HFF-Myc (cell line): Measurements from ENCODE around the gene UBE2D3.

ENCODE experiments used
- DNase-seq: peaks from one replicate; pipeline ENCODE4 v3.0.0-alpha.2; 2011; ENCODE audit warnings: low read depth; ENCODE audit errors: extremely low read depth
- H3K4me3 ChIP-seq: replicated peaks from 2 replicates; pipeline ENCODE4 v1.5.1; 2011; ENCODE audit warnings: low read depth, mild to moderate bottlenecking, control low read depth, low read length
- TF ChIP-seq, protein P1 (sequence below): IDR thresholded peaks from 2 replicates; pipeline ENCODE4 v1.5.1; 2012; ENCODE audit warnings: mild to moderate bottlenecking, low read depth, low read length, control low read depth; ENCODE audit errors: missing control alignments

Gene UBE2D3

DNA sequence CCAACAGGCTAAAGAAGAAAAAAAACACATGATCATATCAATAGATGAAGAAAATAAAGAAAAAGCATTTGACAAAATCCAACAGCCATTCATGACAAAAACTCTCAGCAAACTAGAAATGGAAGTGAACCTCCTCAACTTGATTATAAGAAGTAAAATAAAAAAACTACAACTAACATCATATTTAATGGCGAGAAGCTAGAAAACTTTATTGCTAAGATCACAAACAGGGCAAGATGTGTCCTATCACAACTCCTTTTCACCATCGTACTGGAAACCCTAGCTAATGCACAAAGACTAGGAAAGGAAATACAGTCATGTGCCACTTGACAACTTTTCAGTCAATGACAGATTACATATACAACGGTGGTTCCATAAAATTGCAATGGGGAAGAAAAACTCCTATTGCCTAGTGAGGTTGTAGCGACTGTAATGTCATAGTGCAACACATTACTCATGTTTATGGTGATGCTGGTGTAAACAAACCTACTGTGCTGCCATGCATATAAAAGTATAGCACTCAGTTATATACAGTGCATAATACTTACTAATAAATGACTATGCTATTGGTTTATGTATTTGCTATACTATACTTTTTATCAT lies 54.5 kb downstream of the UBE2D3 start:
- DNase-seq, result no peak
- TF ChIP-seq, protein P1, sequence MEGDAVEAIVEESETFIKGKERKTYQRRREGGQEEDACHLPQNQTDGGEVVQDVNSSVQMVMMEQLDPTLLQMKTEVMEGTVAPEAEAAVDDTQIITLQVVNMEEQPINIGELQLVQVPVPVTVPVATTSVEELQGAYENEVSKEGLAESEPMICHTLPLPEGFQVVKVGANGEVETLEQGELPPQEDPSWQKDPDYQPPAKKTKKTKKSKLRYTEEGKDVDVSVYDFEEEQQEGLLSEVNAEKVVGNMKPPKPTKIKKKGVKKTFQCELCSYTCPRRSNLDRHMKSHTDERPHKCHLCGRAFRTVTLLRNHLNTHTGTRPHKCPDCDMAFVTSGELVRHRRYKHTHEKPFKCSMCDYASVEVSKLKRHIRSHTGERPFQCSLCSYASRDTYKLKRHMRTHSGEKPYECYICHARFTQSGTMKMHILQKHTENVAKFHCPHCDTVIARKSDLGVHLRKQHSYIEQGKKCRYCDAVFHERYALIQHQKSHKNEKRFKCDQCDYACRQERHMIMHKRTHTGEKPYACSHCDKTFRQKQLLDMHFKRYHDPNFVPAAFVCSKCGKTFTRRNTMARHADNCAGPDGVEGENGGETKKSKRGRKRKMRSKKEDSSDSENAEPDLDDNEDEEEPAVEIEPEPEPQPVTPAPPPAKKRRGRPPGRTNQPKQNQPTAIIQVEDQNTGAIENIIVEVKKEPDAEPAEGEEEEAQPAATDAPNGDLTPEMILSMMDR, result no peak
- no peak overlapping the region for H3K4me3 ChIP-seq

DNA sequence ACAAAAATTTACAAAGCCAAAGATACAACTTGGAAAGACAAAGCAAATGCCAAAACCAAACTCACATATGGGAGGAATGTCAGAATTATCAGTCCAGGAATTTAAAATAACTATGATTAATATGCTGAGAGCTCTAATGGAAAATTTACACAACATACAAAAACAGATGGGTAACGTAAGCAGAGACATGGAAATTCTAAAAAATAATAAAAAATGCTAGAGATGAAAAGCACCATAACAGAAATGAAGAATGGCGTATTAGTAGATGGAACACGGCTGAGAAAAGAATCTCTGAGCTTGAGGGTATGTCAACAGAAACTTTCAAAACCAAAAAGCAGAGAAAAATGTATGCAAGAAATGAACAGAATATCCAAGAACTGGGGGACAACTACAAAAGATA lies 62.5 kb downstream of the UBE2D3 start:
- no peak for DNase-seq
- TF ChIP-seq, protein P1, result no peak
- H3K4me3 ChIP-seq, result no peak overlapping the region

DNA sequence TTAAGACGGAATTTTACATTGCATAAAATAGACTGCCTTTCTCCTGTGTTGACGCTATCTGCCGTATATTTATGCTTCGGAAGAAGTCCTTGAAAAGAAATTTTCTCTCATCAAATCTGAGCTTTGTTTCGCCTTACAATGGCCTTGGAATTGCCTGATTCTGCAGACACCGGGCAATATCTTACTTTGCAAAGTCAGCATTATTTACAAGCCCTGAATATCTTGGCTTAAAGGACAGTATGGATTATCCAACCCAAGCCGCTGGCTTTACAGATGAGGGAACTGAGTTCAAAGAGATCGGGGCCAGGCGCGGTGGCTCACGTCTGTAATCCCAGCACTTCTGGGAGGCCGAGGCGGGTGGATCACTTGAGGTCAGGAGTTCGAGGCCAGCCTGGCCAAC lies 65.4 kb downstream of the UBE2D3 start:
- no peak overlapping the region for H3K4me3 ChIP-seq
- DNase-seq, result no peak
- TF ChIP-seq, protein P1, result no peak

DNA sequence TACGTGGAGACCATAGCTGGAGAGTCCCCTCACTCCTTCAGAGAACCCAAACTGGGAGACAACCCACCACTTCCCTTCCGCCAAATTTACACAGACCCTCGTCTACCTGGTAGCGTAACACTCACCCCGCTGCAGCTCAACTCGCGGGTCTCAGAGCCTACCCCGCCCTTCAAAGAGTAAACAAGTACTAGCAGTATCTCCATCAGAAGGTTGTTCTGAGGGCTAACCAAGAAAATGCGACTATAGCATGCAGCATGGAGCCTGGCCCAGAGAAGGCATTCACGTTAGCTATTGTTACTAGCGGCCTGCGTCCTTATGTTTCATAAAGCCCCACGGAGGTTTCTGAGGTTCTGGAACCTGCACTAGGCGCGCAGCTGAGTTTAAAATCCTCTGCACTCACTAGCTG lies 66.1 kb downstream of the UBE2D3 start:
- DNase-seq, result no peak
- TF ChIP-seq, protein P1, result no peak
- H3K4me3 ChIP-seq, result peak overlapping the region; percentile 82

DNA sequence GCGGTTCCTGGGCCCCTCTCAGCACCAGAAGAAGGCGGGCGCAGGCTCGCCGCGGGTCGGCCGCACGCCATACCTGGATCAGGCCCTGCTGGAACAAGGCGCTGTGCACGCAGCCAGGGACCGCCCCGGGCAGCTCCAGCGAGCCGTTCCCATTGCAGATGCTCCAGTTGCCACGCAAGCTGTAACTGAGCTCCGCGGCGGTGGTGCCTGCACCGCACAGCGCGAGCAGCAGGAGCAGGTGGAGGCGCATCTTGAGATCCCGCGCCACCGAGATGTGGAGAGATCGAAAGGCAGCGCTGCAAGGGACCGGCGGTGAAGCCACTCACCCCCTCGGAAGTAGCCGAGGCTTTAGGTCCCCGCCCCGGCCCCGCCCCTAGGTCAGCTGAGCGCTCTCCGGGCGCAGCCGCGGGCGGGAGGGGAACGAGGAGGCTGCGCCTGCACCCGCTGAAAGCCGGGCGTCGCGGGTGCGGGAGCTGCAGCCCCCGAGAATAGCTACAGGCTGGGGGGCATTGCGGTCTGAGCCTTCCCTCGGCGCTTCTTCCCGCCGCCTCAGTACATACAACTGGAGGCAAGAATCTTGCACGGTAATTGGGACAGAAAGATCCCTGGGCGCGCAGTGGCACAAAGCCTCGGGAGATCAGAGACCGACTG lies 66.6 kb downstream of the UBE2D3 start, which contains the start of gene MANBA:
MANBA (minus strand) TSS at position 324 of the 651 bp plus-strand sequence; CDS start at position 250, 74 bp downstream.
- peak; percentile 20 for DNase-seq
- TF ChIP-seq, protein P1, result no peak
- peak within 1 kb of the TSS; percentile 82 for H3K4me3 ChIP-seq

DNA sequence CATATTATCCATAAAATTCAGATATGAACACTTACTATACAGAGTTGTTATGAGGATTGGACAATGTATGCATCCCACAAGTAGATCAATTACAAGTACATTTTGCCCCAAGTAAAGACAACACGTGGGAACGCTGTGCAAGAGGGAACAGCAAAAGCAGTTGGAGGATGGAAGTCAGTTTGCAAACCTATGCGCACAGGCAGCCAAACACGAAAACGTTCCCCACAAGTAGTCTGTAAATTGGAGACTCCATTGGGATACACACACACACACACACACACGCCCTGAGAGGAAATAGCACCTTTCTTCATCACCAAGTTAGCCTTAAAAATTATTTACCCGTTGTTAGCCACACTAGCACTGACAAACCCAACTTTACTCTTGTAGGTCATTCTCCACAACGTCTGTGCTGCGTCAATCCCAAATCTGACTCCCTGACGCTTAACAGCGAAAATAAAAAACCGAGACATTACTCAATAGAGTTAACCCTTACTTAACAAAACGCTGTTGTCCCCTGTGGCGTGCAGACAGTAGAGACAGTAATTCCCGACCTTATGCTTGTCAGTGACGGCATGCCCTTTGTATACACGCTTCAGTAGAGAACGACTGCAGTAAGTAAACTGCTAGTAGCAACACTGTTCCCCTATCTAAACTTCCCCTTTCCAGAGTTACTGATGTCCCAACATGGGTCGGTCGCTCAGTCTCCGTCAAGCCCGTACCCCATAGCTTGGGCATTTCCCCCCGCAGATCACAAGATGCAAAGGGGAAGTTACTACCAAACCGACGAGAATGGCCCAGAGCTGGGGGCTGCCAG lies 67.3 kb downstream of the UBE2D3 start:
- peak overlapping the region; percentile 82 for H3K4me3 ChIP-seq
- TF ChIP-seq, protein P1, result no peak
- no peak for DNase-seq
